ENCODE data around the gene NEK1. TPM values are rescaled to one million over a fixed set of nuclear protein-coding genes. Genes with fewer than 3 reads are reported as not detected.

NEK1 gene
- total and polyA plus RNA-seq, 2 of the 8 experiments (the other 6 are each of a cell fraction or from before 2014, with no cell fraction given) = 3.9 to 11.7 TPM

DNA sequence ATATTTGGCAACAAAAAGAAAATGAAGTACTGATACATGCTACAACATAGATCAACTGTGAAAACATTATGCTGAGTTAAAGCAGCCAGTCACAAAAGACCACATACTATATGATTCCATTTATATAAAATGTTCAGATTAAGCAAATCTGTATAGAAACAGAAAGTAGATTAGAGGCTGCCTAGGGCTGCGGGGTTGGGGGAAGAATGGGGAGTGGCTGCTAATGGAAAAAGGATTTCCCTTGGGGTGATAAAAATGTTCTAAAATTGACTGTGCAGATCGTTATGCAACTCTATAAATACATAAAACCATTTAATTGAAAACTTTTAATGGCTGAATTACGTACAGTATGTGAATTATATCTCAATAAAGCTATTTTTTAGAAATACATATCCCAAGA, 46.8 kb downstream of the NEK1 start:
- H2BK20ac ChIP-seq (ENCODE audit: low read length) = no peak overlapping the region
- TF ChIP-seq EZH2 (IDR thresholded peaks at IDR 0.05; ENCODE audit: low read depth, low read length, severe bottlenecking) = no peak
- TF ChIP-seq EP300 (IDR thresholded peaks at IDR 0.05; ENCODE audit: borderline replicate concordance in 1 of 2, low read depth in 2 of 2, low read length in 2 of 2) = no peak
- no peak for TF ChIP-seq SP2 (IDR thresholded peaks at IDR 0.05; ENCODE audit: low read length)
- TF ChIP-seq KDM4A (IDR thresholded peaks at IDR 0.05; ENCODE audit: low read depth, low read length, severe bottlenecking) = no peak
- TF ChIP-seq GTF2F1 (IDR thresholded peaks at IDR 0.05; ENCODE audit: borderline replicate concordance, low read depth, low read length) = no peak
- TF ChIP-seq SIX5 (IDR thresholded peaks at IDR 0.05; ENCODE audit: low read depth, low read length) = no peak
- TF ChIP-seq GABPA (IDR thresholded peaks at IDR 0.05; ENCODE audit: borderline replicate concordance, insufficient read depth, low read length) = no peak
- TF ChIP-seq SIRT6 (IDR thresholded peaks at IDR 0.05; ENCODE audit: low read length) = no peak
- TF ChIP-seq TAF1 (IDR thresholded peaks at IDR 0.05; ENCODE audit: low read depth, low read length) = no peak
- TF ChIP-seq HDAC6 (IDR thresholded peaks at IDR 0.05; ENCODE audit: low read depth, low read length) = no peak
- TF ChIP-seq KDM5A (IDR thresholded peaks at IDR 0.05; ENCODE audit: low read length) = no peak
- no peak for TF ChIP-seq CBX5 (IDR thresholded peaks at IDR 0.05; ENCODE audit: low read depth, low read length)
- TF ChIP-seq RBBP5 (IDR thresholded peaks at IDR 0.05; ENCODE audit: borderline replicate concordance, low read depth, low read length) = no peak
- TF ChIP-seq POLR2A (IDR thresholded peaks at IDR 0.05; ENCODE audit: control extremely low read depth in 1 of 2, low read depth in 2 of 2, low read length in 2 of 2) = no peak
- TF ChIP-seq TAF7 (optimal IDR thresholded peaks at IDR 0.05; ENCODE audit: borderline replicate concordance, low read depth, low read length) = no peak

More for the DNA sequence above, 46.8 kb downstream of the NEK1 start:
- Histone ChIP-seq H3K14ac (ENCODE audit: insufficient read length) (no peak overlapping the region), H3K23ac (ENCODE audit: insufficient read length) (no peak overlapping the region), H3K4me2 (ENCODE audit: insufficient read depth in 1 of 2, low read depth in 2 of 2, low read length in 2 of 2) (no peak overlapping the region), H2AFZ (ENCODE audit: low read length) (no peak overlapping the region), H2BK120ac (replicated peaks; ENCODE audit: low read depth, low read length) (no peak overlapping the region), H4K20me1 (replicated peaks in 1 of 2; ENCODE audit: control insufficient read depth in 1 of 2, insufficient read depth in 2 of 2, low read length in 2 of 2) (no peaks in the 10 kb centered on the region), H3K9ac (replicated peaks in 1 of 4; ENCODE audit: extremely low read depth in 1 of 4, low read depth in 3 of 4, low read length in 3 of 4) (no peak overlapping the region), H3K4me1 (replicated peaks in 1 of 4; ENCODE audit: control insufficient read depth in 3 of 4, insufficient read depth in 4 of 4, low read length in 3 of 4) (no peaks in the 10 kb centered on the region), H3K27ac (ENCODE audit: low read depth, low read length) (no peak overlapping the region), H3K27me3 (replicated peaks in 1 of 4; ENCODE audit: control insufficient read depth in 3 of 4, extremely low read depth in 1 of 4, insufficient read depth in 3 of 4, low read length in 3 of 4) (no peaks in the 10 kb centered on the region), H3K9me3 (ENCODE audit: insufficient read depth in 2 of 2, low read depth in 1 of 2, low read length in 1 of 2) (no peaks in the 10 kb centered on the region; a peak in 1 of 4 replicates), H2BK12ac (ENCODE audit: low read depth, low read length) (no peak overlapping the region), H3K4me3 (ENCODE audit: extremely low read depth in 1 of 4, insufficient read depth in 2 of 4, low read depth in 3 of 4, low read length in 4 of 4) (no peak overlapping the region), H3K79me1 (ENCODE audit: low read depth, low read length) (no peaks in the 10 kb centered on the region), H2BK5ac (ENCODE audit: low read depth, low read length) (no peak overlapping the region), H3K23me2 (ENCODE audit: low read depth, low read length) (no peaks in the 10 kb centered on the region), H3K56ac (replicated peaks; ENCODE audit: insufficient read length, low read depth, low read length) (no peak overlapping the region), H2AK5ac (ENCODE audit: low read depth, low read length) (no peak overlapping the region), H3K79me2 (ENCODE audit: control insufficient read depth in 1 of 2, insufficient read depth in 2 of 2, low read length in 2 of 2) (no peaks in the 10 kb centered on the region), H3K18ac (ENCODE audit: extremely low read depth, low read length) (no peak overlapping the region), H4K8ac (ENCODE audit: extremely low read depth, insufficient read depth, low read length) (no peak overlapping the region), H3K4ac (replicated peaks; ENCODE audit: insufficient read length, low read depth, low read length) (no peak overlapping the region), H4K5ac (ENCODE audit: insufficient read length, low read depth, low read length) (no peak overlapping the region), H2BK15ac (ENCODE audit: low read length) (no peak overlapping the region), H3K36me3 (ENCODE audit: control insufficient read depth in 2 of 4, insufficient read depth in 4 of 4, low read length in 3 of 4) (no peaks in the 10 kb centered on the region; a peak in 1 of 8 replicates), H4K91ac (replicated peaks; ENCODE audit: insufficient read length, low read length) (no peak overlapping the region)
- DNase-seq (ENCODE audit: low read depth in 1 of 2, low spot score in 2 of 2) (no peak), FAIRE-seq (no peak)
- CTCF ChIA-PET (ENCODE audit: partially characterized antibody) = interaction anchor here (0.5 to 2.3 kb wide), 14 partner anchors 10 to 642 kb away, joined by 3 to 12 read pairs (median 3); partner anchors contain the start of gene NEK1
- POLR2A ChIA-PET (ENCODE audit: partially characterized antibody) = no interaction called here
- 88% methylated on average over 3 of the region's 3 CpGs; no CpG with 5 or more reads in 1 of the 2 experiments for WGBS, 2 experiments (ENCODE audit: extremely low coverage in 1 of 2, insufficient coverage in 1 of 2, insufficient read length in 1 of 2, insufficient replicate concordance in 2 of 2, low coverage in 1 of 2, low lambda C conversion rate in 2 of 2, missing lambda C conversion rate in 1 of 2)
